HG02852 (cell line): ENCODE measurements around the gene FOXD4L3.
"Not testable (repeated sequence)": the region's sequence is repeated elsewhere in the genome, so short reads cannot be mapped to it uniquely, and the experiment has no call there.

ENCODE experiments used
- ATAC-seq: cut with Tn5 transposase; IDR thresholded peaks from one replicate; pipeline ENCODE4 v1.9.1; 2021; ENCODE audit warnings: mild to moderate bottlenecking, moderate library complexity; ENCODE audit not compliant: unreplicated experiment

Gene FOXD4L3

GRCh38 chr9:68343992-68344391 lies 41.3 kb downstream of the FOXD4L3 start:
- not testable (repeated sequence) for ATAC-seq

- ATAC-seq, result not testable (repeated sequence)
These were observed 49.0 kb downstream of the FOXD4L3 start for GRCh38 chr9:68351689-68352088.
